Stimulated activated CD8-positive, alpha-beta memory T cell treated with anti-CD3 and anti-CD28 coated beads, Interleukin-4, amount 100 ng/mL, for 4 hours (primary cell): ENCODE measurements around the gene CYP21A2.
A peak's percentile ranks its signal among the peaks of the same experiment; 100 is the strongest.
"Not testable (repeated sequence)": the region's sequence is repeated elsewhere in the genome, so short reads cannot be mapped to it uniquely, and the experiment has no call there.

ENCODE experiments used
- DNase-seq, 2 donors: peaks; one replicate each; pipeline ENCODE4 v3.0.0-alpha.2; 2020; ENCODE audit warnings: low read depth in 2 of 2, low spot score in 1 of 2

The CYP21A2 gene

GRCh38 chr6:32029553-32029952 is 8.7 kb upstream of the CYP21A2 start:
- not testable (repeated sequence) for DNase-seq

GRCh38 chr6:32035283-32036013 is 2.8 kb upstream of the CYP21A2 start:
- not testable (repeated sequence) for DNase-seq

- not testable (repeated sequence) for DNase-seq
Measured at GRCh38 chr6:32037136-32037535, 1.1 kb upstream of the CYP21A2 start.

GRCh38 chr6:32038878-32039277 is 663 bp downstream of the CYP21A2 start:
- DNase-seq: not testable (repeated sequence)

GRCh38 chr6:32039321-32040274 is 1.4 kb downstream of the CYP21A2 start:
- DNase-seq: not testable (repeated sequence)

- not testable (repeated sequence) for DNase-seq
Measured at GRCh38 chr6:32040299-32041049, 2.3 kb downstream of the CYP21A2 start.

- DNase-seq: not testable (repeated sequence)
Measured at GRCh38 chr6:32041050-32041321, 2.8 kb downstream of the CYP21A2 start.

- not testable (repeated sequence) for DNase-seq
Measured at GRCh38 chr6:32041385-32041784, 3.2 kb downstream of the CYP21A2 start.

GRCh38 chr6:32042276-32042675 is 4.1 kb downstream of the CYP21A2 start:
- not testable (repeated sequence) for DNase-seq

- not testable (repeated sequence) for DNase-seq
Measured at GRCh38 chr6:32043589-32044380, 5.6 kb downstream of the CYP21A2 start.

GRCh38 chr6:32044916-32045315 is 6.7 kb downstream of the CYP21A2 start:
- DNase-seq: not testable (repeated sequence)

GRCh38 chr6:32045811-32046449 is 7.7 kb downstream of the CYP21A2 start:
- DNase-seq: no peak

- no peak for DNase-seq
Measured at GRCh38 chr6:32046450-32047083, 8.4 kb downstream of the CYP21A2 start.

GRCh38 chr6:32047084-32047478 is 8.9 kb downstream of the CYP21A2 start:
- no peak for DNase-seq

GRCh38 chr6:32047539-32047854 is 9.3 kb downstream of the CYP21A2 start:
- DNase-seq: no peak

GRCh38 chr6:32047855-32048766 is 9.9 kb downstream of the CYP21A2 start:
- DNase-seq: peak; percentile 29 to 35

GRCh38 chr6:32049149-32049548 is 10.9 kb downstream of the CYP21A2 start:
- not testable (repeated sequence) for DNase-seq

GRCh38 chr6:32049736-32050135 is 11.5 kb downstream of the CYP21A2 start:
- not testable (repeated sequence) for DNase-seq

GRCh38 chr6:32050562-32050961 is 12.3 kb downstream of the CYP21A2 start:
- no peak for DNase-seq
